HG03565 (cell line): ENCODE measurements around the gene FAM83F.
A peak's percentile ranks its signal among the peaks of the same experiment; 100 is the strongest.

Experiments used
- ATAC-seq: cut with Tn5 transposase; IDR thresholded peaks from one replicate; pipeline ENCODE4 v1.9.1; 2021; ENCODE audit warnings: mild to moderate bottlenecking, moderate library complexity; ENCODE audit not compliant: unreplicated experiment

Gene FAM83F

DNA sequence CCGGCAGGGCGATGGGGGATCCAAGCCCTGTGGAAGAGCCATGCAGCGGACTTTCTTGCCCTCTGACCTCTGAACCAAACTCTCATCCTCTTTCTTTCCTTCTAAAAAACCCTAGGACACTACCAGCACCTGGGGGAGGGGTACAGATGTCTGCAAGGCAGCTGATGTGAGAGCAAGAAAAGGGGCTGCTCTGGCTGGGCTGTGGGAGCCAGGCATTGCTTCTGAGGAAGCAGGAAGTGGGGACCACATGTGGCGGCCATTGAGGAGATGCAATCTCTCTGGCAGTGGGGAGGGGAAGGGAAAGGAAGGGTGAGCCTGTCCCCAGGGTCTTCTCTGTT, 36.0 kb downstream of the FAM83F start:
- ATAC-seq: no peak

DNA sequence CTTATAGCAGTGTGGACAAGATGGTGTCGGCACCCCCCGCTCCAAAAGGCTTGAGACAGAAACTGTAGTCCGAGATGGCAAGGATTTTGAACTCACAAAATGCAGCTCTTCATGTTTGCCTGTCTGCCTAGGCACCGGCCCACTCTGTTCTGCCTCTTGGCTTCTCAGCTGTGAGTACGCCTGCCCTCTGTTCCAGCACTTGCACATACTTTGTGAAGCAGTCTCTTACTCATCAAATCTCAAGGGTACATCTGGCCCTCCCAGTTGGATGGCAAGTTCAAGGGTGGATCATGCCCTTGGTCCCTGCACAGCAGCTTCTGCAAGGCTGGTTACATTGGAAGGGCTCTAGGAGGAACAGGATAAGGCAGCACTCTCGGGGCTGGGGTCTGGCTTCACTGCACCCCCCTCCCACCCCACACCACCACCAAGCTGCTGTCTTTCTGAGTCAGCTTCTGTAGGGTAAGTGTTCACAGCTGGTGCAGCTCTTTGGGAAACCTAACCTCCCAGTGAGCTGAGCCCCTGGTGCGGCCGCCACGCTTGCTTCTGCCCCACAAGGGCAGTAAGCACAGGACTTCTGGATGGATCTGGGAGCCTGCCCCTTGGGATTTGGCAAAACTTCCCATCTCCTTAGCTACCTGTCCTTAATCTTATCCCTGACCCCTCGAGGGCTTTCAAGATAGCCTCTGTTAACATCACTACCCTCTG, 37.2 kb downstream of the FAM83F start:
- ATAC-seq: no peak

DNA sequence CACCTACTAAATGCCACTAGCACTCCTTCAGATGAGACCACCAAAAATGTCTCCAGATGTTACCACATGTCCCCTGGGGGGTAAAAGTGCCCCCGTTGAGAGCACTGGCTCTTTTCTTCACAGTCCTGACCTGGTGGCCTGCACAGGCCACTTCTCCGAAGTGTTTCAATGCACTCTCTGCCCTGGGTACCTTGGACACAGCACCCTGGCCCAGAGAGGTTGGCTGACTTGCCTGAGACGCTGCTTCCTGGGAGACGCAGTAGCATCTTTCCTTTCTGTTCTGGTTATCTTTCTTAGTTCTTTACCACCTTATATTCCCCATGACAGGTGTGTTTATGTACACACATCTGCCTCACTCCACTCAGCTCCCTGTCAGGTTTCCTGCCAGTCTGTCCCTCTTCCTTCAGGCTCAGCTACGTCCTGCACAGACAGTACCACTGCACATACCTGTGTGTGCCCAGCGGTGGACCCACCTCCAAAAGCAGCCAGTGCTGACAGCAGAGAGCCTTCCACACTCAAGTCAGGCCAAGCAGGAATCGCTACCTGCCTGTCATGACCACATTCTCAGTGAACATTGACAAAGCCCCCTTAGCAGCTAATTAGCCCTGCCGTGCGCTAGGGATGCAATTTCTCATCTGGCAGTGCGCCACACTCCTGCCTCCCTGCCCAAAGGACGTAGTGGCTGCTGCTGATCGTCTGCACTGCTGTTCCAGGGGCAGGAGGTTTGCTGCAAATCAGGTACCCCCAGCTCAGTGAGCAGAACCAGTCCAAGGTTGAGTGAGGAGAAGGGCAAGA, 39.0 kb downstream of the FAM83F start:
- no peak for ATAC-seq

DNA sequence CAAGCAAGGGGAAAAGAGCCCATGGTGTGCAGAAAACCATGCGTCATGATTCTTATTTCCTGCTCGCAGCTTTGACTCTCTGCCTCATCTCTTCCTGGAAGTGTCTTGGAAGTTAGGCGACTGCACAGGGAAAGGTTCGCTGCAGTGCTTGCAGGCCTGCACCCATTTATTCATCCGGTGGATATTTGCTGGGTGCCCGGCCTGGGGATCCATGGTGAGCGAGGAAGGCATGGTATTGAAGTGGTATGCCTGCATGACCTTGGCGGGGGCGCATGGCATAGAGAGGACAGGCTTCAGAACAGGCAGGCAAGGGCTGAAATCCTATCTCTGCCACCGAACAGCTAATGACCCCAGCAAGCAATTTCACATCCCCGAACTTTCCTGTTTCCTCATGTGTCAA, 40.6 kb downstream of the FAM83F start:
- no peak for ATAC-seq

DNA sequence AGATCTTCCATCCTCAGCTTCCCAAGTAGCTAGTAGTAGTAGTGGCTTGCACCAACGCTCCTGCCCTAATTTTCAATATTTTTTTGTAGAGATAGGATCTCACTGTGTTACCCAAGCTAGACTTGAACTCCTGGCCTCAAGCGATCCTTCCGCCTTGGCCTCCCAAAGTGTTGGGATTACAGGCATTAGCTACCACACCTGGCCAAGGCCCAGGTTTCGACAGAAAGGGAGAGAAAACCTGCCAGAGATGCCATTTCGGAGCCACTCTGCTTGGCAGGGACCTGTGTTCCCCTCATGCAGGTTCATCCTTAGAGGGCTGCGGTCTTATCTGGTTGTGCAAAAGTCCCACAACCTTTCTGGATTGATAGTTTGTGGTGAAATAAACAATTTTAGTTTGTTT, 41.4 kb downstream of the FAM83F start:
- ATAC-seq: no peak

DNA sequence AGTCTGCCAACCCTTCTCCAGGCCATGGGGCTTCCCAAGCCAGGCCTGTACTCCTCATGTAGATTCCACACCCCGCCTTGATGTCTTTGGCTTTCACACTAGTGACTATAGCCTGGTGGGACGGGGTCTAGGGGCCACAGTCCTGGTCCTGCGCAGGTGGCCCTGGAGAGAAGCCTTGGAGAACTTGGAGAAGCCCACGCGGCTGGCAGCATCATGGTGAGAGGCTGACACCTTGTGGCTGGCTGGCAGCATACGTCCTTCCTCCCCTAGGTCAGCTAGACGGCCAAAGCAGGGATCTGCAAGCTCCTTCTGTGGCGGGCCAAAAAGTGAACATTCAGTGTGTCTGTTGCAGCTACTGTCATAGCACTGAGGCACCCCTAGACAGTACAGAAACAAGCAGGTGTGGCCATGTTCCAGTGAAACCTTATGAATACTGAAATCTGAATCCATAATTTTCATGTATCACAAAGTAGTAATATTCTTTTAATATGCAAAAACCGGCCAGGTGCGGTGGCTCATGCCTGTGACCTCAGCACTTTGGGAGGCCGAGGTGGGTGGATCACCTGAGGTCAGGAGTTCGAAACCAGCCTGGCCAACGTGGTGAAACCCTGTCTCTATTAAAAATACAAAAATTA, 42.0 kb downstream of the FAM83F start:
- ATAC-seq: no peak

DNA sequence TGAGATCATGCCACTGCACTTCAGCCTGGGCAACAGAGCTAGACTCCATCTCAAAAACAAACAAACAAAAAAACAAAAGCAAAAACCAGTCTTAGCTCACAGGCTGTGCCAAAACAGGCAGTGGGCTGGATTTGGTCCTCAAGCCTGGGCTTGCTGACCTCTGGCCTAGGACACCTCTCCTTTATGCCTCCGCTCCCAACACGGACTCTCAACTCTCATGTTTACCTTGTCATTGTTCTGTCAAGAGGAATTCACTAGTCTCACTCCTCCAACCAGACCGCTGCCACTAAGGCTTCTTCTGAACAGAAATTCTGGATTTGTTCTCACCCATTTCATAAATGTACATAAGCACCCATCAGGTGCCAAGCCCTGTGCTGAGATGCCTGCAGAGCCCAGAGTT, 42.6 kb downstream of the FAM83F start:
- no peak for ATAC-seq

DNA sequence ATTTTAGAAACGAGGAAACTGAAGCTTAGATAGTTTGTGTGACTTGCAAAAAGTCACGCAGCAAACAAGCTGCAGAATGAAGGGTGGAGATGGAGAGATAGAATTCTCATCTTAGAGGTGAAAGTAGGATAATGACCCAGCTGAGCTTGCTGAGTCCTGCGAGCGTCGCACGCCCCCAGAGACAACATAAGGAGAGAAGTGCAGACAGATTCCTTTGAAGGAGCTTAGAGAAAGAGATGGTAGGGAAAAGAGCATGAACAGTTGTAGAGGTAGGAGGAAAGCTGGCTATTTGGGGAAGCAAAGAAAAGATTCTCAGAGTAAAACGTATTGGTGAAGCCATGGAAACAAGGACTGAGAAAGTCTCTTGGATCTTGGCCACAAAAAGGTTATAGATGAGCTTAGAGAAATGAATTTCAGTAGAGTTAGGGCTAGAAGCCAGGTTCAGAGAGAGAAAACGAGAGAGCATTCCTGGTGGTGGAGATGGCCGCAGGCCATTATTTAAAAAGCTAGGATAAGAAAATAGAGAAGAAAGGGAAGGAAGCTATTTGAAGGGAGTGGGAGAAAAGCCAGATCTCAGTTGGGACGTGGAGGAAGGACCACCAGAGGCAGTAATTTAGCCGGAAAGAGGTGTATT, 44.8 kb downstream of the FAM83F start:
- ATAC-seq: no peak

DNA sequence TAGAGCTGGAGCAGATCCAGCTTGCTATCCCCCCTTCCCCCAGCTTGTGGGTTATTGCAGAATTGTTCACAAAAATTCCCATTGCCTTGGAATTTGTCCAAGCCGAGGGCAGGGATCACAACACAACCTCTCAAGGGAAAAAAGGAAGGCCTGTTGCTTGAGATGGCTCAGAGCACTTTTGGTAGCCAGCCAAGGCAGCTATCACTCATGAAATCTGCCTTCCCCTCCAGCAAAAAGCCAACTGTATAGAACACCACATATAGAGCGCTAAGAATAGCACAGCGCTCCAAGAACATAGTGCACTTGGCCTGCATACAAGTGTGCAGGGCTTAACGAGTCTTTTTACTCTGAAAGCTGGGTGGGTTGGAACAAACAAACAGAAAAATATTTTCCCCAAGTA, 46.2 kb downstream of the FAM83F start:
- ATAC-seq: no peak

DNA sequence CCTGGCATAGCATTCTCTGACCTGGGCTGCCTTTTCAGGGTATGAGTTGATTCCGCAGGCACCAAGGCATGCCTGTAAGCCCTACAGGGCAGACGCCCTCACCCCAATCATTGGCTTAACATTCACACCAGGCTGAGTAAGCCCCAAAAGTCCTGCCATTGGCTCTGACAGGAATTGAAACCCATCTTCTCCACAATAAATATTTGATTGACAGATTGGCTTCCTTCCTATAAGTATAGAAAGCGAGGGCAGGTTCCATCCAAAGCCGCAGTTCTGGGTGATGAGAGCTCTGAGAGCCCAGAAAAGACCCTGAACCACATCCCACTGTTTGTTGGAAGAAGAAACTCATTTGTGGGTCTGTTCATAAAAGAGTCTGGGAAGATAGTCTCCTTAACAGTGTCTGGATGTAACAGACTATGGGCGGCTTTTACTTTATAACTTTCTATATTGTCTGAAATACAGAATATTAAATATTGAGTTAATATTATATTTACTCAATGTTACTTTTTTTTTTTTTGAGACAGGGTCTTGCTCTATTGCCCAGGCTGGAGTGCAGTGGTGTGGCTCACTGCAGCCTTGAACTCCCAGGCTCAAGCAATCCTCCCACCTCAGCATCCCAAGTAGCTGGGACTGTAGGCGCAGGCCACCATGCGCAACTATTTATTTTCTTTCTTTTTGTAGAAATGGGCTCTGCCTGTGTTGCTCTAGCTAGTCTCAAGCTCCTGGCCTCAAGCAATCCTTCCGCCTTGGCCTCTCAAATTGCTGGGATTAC, 46.8 kb downstream of the FAM83F start:
- ATAC-seq: no peak

DNA sequence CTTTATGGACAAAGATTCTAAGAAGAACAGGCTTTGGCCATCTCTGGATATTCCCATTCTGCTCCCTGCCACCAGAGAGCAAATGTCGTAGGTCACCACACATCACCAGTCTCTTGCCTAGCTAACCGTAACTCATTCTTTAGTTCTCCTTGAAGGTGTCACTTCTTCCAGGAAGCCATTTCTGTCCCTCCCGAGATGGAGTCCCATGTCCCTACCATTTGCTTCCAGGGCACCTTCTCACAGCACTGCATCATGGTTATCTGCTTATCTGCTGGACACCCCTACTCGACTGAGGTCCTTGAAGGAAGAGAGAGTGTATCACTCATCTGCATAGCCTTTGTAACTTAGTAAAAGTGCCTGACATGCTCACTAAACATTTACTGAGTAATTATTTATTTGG, 47.6 kb downstream of the FAM83F start:
- no peak for ATAC-seq

DNA sequence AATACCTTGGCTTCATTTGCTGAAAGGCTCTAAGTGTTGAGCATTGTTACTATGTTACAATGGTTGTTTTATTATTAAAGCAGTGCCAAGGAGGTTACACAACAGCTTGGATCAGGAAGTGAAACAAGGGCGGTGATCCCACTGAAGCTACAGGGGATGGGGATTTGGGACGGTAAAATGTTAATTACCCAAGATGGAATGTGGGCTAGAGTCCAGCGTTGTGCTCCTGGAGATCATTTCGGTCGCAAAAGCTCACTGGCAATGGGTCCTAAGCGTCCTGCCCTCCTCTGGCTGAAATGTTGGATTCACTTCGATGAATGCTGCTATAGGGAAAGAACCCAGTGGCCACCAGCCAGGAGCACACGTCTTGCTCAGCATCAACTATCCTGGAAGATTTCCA, 48.3 kb downstream of the FAM83F start:
- ATAC-seq: no peak

DNA sequence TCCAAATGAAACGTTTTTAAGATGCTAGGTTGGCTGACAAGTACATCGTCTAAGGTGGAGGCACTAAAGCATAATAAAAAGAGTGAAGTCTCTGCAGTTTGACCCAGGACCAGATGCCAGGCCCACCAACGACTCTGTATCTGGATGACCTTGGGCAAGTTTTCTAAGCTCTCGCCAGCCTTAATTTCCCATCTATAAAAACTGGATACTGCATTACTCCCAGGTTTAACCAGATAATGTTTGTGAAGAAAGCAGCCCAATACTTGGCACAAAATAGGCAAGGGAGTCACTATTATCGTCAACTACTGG, 49.0 kb downstream of the FAM83F start:
- ATAC-seq: no peak

DNA sequence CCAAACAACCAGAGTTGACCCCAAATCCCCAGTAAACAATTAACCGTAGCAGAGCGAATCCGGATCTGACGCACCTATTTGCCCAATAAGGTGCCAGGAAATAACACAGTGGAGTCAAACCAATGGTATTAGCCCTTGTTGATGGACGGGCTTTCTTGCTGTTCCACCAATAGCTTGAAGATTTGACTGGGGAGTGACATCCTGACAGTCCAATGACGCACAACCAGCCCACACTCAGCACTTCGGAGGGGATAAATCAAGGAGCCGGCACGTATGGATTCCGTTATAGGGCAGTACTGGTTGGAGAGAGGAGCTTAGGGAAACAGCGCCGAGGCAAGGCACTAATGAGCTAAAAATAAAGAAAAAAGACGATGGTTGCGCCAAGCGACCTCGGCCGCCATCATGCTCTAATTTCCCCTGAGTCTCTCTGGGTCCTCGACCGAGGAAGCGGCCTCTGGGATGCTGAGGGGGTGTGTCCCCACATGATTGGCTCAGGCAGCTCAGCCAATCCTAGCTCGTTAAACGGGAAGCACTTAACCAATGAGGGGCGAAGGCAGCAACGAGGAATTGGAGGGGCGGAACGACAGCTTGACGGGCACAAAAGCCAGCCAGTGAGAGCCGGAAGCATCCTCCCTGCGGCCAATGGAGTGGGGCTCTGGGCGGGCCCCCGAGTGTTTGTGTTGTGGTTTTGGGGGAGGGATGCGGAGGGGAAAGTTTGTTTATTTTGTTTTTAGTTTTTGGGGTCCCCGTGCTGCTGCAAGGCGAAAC, 49.5 kb downstream of the FAM83F start:
- peak; percentile 77 for ATAC-seq

DNA sequence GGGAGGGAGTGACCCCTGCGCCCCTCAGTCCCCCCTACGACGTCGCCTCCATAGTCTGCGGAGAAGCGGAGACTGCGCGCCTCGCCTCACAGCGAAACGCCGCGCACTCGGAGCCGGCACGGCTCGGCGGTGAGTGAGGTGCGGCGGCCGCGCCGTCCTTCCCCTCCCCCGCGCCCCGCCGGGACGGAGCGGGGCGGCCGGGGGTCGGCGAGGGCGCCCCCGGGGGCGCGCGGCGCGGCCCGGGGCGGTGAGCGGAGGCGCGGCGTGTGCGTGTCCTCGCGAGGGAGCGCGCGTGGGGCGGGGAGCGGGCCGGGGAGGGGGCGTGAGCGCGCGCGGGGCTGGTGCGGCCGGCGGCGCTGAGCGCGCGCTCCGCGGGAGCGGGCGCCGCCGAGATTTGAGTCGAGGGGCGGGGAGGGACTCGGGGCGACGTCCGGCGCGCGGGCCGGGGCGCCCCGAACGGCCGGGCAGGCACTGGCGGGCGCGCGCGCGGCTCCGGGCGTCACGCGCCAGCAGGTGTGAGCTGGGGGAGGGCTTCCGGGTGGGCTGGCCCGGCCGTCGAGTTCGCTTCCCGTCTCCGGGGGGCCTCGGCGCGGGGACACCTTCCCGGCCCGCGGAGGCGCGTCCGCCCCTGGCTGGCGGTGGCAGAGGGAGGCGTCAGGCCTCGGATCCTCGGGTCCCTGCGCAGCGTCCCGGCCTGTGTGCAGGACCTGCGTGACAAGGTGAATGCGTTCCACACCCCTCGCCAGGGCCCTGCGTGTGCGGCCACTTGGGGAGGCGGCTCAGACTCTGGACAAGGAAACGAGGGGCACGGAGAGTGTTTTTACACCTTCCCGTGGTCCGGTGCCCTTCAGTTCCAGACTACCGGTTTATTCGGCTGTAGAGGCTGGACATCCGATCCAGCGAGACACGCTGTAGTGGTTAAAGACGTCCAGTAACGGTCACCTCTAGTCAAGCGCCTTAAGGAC, 50.4 kb downstream of the FAM83F start:
- no peak for ATAC-seq

DNA sequence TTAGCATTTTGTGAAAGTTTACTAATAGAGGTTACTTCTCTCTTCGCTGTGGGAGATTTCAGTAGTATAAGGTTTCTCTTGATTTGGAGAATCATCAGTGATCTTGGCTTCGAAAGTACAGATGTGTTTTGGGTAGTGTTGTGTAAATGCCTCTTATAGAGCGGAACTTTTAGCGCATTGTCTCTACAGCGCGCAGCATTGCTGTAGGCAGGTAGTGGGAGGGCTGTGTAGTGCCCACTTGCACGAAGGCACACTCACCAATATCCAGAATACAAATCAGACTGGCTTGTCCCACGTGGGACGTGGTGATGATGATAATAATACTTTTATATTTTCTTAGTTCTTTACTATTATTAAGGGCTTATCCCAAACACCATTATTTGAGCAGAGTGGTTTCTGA, 51.4 kb downstream of the FAM83F start:
- no peak for ATAC-seq

DNA sequence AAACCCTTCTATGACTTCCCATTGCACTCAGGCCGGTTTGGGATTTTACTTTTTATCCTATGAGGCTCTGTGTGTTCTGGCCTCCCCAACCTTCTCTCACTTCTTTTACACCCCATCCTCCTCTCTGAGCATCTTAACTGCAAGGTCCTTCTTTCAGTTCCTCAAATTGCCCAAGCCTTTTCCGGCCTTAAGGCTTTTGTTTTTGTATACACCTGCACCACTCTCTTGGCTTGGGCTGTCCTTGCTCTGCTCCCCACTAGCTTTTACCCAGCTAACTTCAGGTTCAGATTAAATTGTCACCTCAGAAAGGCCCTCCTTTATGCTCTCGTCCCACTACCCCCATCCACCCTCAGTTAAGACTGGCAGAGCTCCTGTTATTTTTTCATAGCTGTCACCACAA, 55.5 kb downstream of the FAM83F start:
- ATAC-seq: peak; percentile 53

DNA sequence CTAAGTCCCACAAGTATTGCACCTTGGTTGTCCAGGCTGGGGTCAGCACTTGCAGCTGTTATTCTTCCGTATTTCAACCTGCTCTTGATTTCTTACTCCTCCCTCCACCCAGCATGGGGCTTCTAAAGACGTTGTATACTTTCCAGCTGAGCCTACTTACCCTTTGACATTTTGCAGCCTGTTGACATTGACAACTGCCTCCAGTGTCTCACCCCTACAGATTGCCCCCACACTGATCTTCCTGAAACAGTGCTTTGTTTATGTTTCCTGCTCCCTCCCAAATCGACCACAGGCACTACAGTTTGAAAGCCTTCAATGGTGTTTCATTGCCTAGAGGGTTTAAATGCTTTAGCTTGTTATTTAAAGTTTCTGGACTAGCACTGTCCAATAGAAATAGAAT, 56.6 kb downstream of the FAM83F start:
- no peak for ATAC-seq

DNA sequence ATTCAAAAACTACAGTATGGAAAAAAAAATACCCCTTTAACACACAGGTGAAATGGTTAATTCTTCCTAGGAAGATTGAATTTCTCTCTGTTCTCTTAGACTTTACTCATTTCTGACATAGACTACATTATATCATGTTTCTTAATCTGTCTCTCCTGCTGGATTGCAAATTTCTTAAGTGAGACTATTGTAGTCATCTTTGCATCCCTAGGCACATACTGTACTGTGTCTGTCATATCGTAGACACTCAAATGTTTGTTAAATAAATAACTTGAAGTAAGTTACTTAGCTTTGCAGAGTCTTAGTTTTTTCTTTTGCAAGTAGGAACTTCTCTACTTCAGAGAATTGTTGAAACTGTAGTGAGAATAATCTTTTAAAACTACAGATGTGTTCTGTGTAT, 58.7 kb downstream of the FAM83F start:
- no peak for ATAC-seq
